HEK293 (cell line): ENCODE measurements around the gene MAPT.

Experiments used
- CTCF ChIP-seq: fragments of 450-650 bp; formaldehyde crosslinking; IDR thresholded peaks from 2 replicates; pipeline ENCODE4 v1.5.1; 2016; ENCODE audit warnings: missing biosample characterization, missing genetic modification characterization
- ELK4 ChIP-seq: IDR thresholded peaks from 2 replicates; pipeline ENCODE4 v1.6.1; 2011; ENCODE audit warnings: mild to moderate bottlenecking, low read depth, low read length, borderline replicate concordance
- GLI4 ChIP-seq: fragments of 450-650 bp; formaldehyde crosslinking; IDR thresholded peaks from 2 replicates; pipeline ENCODE4 v1.5.1; 2016; ENCODE audit warnings: missing biosample characterization, missing genetic modification characterization
- HOXA7 ChIP-seq: sonication (generic); formaldehyde crosslinking; IDR thresholded peaks from 2 replicates; pipeline ENCODE4 v1.8.1; 2022; ENCODE audit warnings: missing genetic modification reagents, borderline replicate concordance
- KLF16 ChIP-seq: fragments of 450-650 bp; formaldehyde crosslinking; IDR thresholded peaks from 2 replicates; pipeline ENCODE4 v1.5.1; 2017; ENCODE audit warnings: missing biosample characterization, missing genetic modification characterization
- KLF8 ChIP-seq: fragments of 450-650 bp; formaldehyde crosslinking; IDR thresholded peaks from 2 replicates; pipeline ENCODE4 v1.5.1; 2016; ENCODE audit warnings: missing biosample characterization, missing genetic modification characterization
- SP2 ChIP-seq: fragments of 450-650 bp; formaldehyde crosslinking; IDR thresholded peaks from 2 replicates; pipeline ENCODE4 v1.5.1; 2016; ENCODE audit warnings: missing biosample characterization, missing genetic modification characterization
- SP3 ChIP-seq: fragments of 450-650 bp; formaldehyde crosslinking; IDR thresholded peaks from 2 replicates; pipeline ENCODE4 v1.5.1; 2016; ENCODE audit warnings: missing biosample characterization, missing genetic modification characterization
- ZBTB8A ChIP-seq: fragments of 450-650 bp; formaldehyde crosslinking; IDR thresholded peaks from 2 replicates; pipeline ENCODE4 v1.5.1; 2016; ENCODE audit warnings: missing biosample characterization, missing genetic modification characterization
- ZEB2 ChIP-seq: fragments of 450-650 bp; formaldehyde crosslinking; IDR thresholded peaks from 2 replicates; pipeline ENCODE4 v1.5.1; 2016; ENCODE audit warnings: missing biosample characterization, missing genetic modification characterization
- ZFP41 ChIP-seq: fragments of 450-650 bp; formaldehyde crosslinking; IDR thresholded peaks from 2 replicates; pipeline ENCODE4 v1.5.1; 2016; ENCODE audit warnings: missing biosample characterization, missing genetic modification characterization, borderline replicate concordance
- ZNF148 ChIP-seq: fragments of 450-650 bp; formaldehyde crosslinking; IDR thresholded peaks from 2 replicates; pipeline ENCODE4 v1.5.0; 2017; ENCODE audit warnings: missing biosample characterization, missing genetic modification characterization, borderline replicate concordance
- ZNF19 ChIP-seq: fragments of 450-650 bp; formaldehyde crosslinking; IDR thresholded peaks from 2 replicates; pipeline ENCODE4; 2016; ENCODE audit warnings: missing biosample characterization, missing genetic modification characterization, low read depth
- ZNF248 ChIP-seq: fragments of 450-650 bp; formaldehyde crosslinking; IDR thresholded peaks from 2 replicates; pipeline ENCODE4 v1.5.1; 2017; ENCODE audit warnings: missing biosample characterization, missing genetic modification characterization
- ZNF391 ChIP-seq: fragments of 450-650 bp; formaldehyde crosslinking; IDR thresholded peaks from 2 replicates; pipeline ENCODE4 v1.5.1; 2016; ENCODE audit warnings: low read depth, missing biosample characterization, missing genetic modification characterization, borderline replicate concordance
- ZNF449 ChIP-seq: fragments of 450-650 bp; formaldehyde crosslinking; IDR thresholded peaks from 2 replicates; pipeline ENCODE4 v1.5.1; 2017; ENCODE audit warnings: missing biosample characterization, mild to moderate bottlenecking, missing genetic modification characterization, moderate library complexity
- ZNF521 ChIP-seq: fragments of 450-650 bp; formaldehyde crosslinking; IDR thresholded peaks from 2 replicates; pipeline ENCODE4 v1.5.1; 2017; ENCODE audit warnings: missing biosample characterization, mild to moderate bottlenecking, missing genetic modification characterization
- ZNF548 ChIP-seq: fragments of 450-650 bp; formaldehyde crosslinking; IDR thresholded peaks from 2 replicates; pipeline ENCODE4 v1.5.1; 2016; ENCODE audit warnings: missing biosample characterization, missing genetic modification characterization
- ZNF549 ChIP-seq: fragments of 450-650 bp; IDR thresholded peaks from 2 replicates; pipeline ENCODE4 v1.5.1; 2018; ENCODE audit warnings: missing biosample characterization, missing genetic modification characterization, mild to moderate bottlenecking, inconsistent platforms, moderate library complexity
- ZNF580 ChIP-seq: fragments of 450-650 bp; formaldehyde crosslinking; IDR thresholded peaks from 2 replicates; pipeline ENCODE4 v1.5.1; 2016; ENCODE audit warnings: missing biosample characterization, missing genetic modification characterization
- ZNF623 ChIP-seq: fragments of 450-650 bp; formaldehyde crosslinking; IDR thresholded peaks from 2 replicates; pipeline ENCODE4 v1.5.1; 2016; ENCODE audit warnings: missing biosample characterization, missing genetic modification characterization
- ZNF626 ChIP-seq: fragments of 450-650 bp; sonication (Bioruptor Pico); formaldehyde crosslinking; IDR thresholded peaks from 2 replicates; pipeline ENCODE4 v1.5.1; 2018; ENCODE audit warnings: missing biosample characterization, missing genetic modification characterization, inconsistent platforms
- ZNF639 ChIP-seq: fragments of 450-650 bp; formaldehyde crosslinking; IDR thresholded peaks from 2 replicates; pipeline ENCODE4 v1.5.1; 2016; ENCODE audit warnings: missing biosample characterization, missing genetic modification characterization
- ZNF677 ChIP-seq: fragments of 450-650 bp; IDR thresholded peaks from 2 replicates; pipeline ENCODE4 v1.5.0; 2018; ENCODE audit warnings: missing biosample characterization, mild to moderate bottlenecking, missing genetic modification characterization, moderate library complexity
- ZNF747 ChIP-seq: fragments of 450-650 bp; formaldehyde crosslinking; IDR thresholded peaks from 2 replicates; pipeline ENCODE4 v1.5.1; 2016; ENCODE audit warnings: missing biosample characterization, missing genetic modification characterization
- ZNF76 ChIP-seq: fragments of 450-650 bp; formaldehyde crosslinking; IDR thresholded peaks from 2 replicates; pipeline ENCODE4; 2016; ENCODE audit warnings: low read depth, missing biosample characterization, missing genetic modification characterization, borderline replicate concordance
- ZNF777 ChIP-seq: fragments of 450-650 bp; formaldehyde crosslinking; IDR thresholded peaks from 2 replicates; pipeline ENCODE4 v1.5.1; 2017; ENCODE audit warnings: missing biosample characterization, missing genetic modification characterization, borderline replicate concordance
- ZNF837 ChIP-seq: fragments of 450-650 bp; formaldehyde crosslinking; IDR thresholded peaks from 2 replicates; pipeline ENCODE4 v1.5.1; 2016; ENCODE audit warnings: missing biosample characterization, missing genetic modification characterization
- ZSCAN16 ChIP-seq: fragments of 450-650 bp; formaldehyde crosslinking; IDR thresholded peaks from 2 replicates; pipeline ENCODE4 v1.5.1; 2016; ENCODE audit warnings: missing biosample characterization, missing genetic modification characterization
- ZSCAN5A ChIP-seq: fragments of 450-650 bp; formaldehyde crosslinking; IDR thresholded peaks from 2 replicates; pipeline ENCODE4 v1.5.1; 2016; ENCODE audit warnings: missing biosample characterization, missing genetic modification characterization

The MAPT gene

GRCh38 chr17:45894022-45894784, at the start of gene MAPT (continued):
- no peak for TF ChIP-seq ZSCAN5A (tag by site-specific recombination)
- no peak for TF ChIP-seq ZFP41
- no peak; the same call in 1 of the 2 replicates for TF ChIP-seq ZNF626 (tag by site-specific recombination)
- 0 out of 2 replicates have a peak, but pooled peaks have one; percentile 20 for TF ChIP-seq ZNF76
- TF ChIP-seq ZNF777 (tag by site-specific recombination) = no peak
- no peak for TF ChIP-seq ZNF548 (tag by site-specific recombination)
- TF ChIP-seq ZNF837 (tag by site-specific recombination) = no peak
- TF ChIP-seq ZNF623 (tag by site-specific recombination) = no peak
- no peak for TF ChIP-seq HOXA7 (CRISPR knock-in tag)
- TF ChIP-seq ZNF747 = no peak
- peak; percentile 93 for TF ChIP-seq ZBTB8A (tag by site-specific recombination)
- no peak for TF ChIP-seq ZNF549 (tag by site-specific recombination)
- peak; percentile 57; the same call in 1 of the 2 replicates for TF ChIP-seq SP3
- TF ChIP-seq KLF8 (tag by site-specific recombination) = peak; percentile 90; the same call in 1 of the 2 replicates
- no peak for TF ChIP-seq ZNF449 (tag by site-specific recombination)
- no peak for TF ChIP-seq ZNF521
- no peak for TF ChIP-seq ELK4
- peak; percentile 83; the same call in 1 of the 2 replicates for TF ChIP-seq KLF16
- no peak for TF ChIP-seq GLI4 (tag by site-specific recombination)
- TF ChIP-seq ZSCAN16 (tag by site-specific recombination) = no peak
- peak; percentile 95; the same call in 1 of the 2 replicates for TF ChIP-seq ZNF391 (tag by site-specific recombination)
- peak; percentile 53 for TF ChIP-seq SP2 (tag by site-specific recombination)
- peak; percentile 14; the same call in 1 of the 2 replicates for TF ChIP-seq ZNF677 (tag by site-specific recombination)
- TF ChIP-seq ZNF580 (tag by site-specific recombination) = no peak
- peak; percentile 65 for TF ChIP-seq ZEB2 (tag by site-specific recombination)
- no peak for TF ChIP-seq ZNF639 (tag by site-specific recombination)
- no peak for TF ChIP-seq ZNF19 (tag by site-specific recombination)
- no peak for TF ChIP-seq ZNF248 (tag by site-specific recombination)
- TF ChIP-seq ZNF148 (tag by site-specific recombination) = no peak
- TF ChIP-seq CTCF (tag by site-specific recombination) = peak; percentile 6; the same call in 1 of the 2 replicates
